ENCODE measurements around the gene MRS2. TPM values are rescaled to one million over a fixed set of nuclear protein-coding genes. Genes with fewer than 3 reads are reported as not detected.
"Not testable (repeated sequence)": the region's sequence is repeated elsewhere in the genome, so short reads cannot be mapped to it uniquely, and the experiment has no call there.

Gene MRS2
- total and polyA plus RNA-seq, 4 experiments from 2014 or later: 19.0 to 27.1 (median 23.4) TPM

GRCh38 chr6:24381476-24382219, 21.1 kb upstream of the MRS2 start:
- H3K27me3 Mint-ChIP-seq: peaks cover 8 to 19% of the 10 kb centered on the region in 2 donors
- H3K36me3 Mint-ChIP-seq: no peaks in the 10 kb centered on the region
- H3K27ac Mint-ChIP-seq: peak overlapping the region in 1 of 7 donors; percentile 25
- H3K4me3 Mint-ChIP-seq: no peak overlapping the region
- H3K9me3 Mint-ChIP-seq: peaks cover 0 to 5% (median 0%) of the 10 kb centered on the region in 8 donors
- no peak overlapping the region for H3K4me3 ChIP-seq (ENCODE audit: low read length in 2 of 2)
- no peaks in the 10 kb centered on the region for H3K27me3 ChIP-seq (ENCODE audit: insufficient read depth, low read length)
- H3K36me3 ChIP-seq (ENCODE audit: insufficient read depth, low read length): no peaks in the 10 kb centered on the region
- H3K4me1 ChIP-seq (ENCODE audit: insufficient read depth, low read length): no peaks in the 10 kb centered on the region
- POLR2A ChIA-PET (ENCODE audit: partially characterized antibody): no interaction called here
- intact Hi-C loops (cut with micrococcal nuclease): no loop called here
- H3K4me1 Mint-ChIP-seq: peaks cover 0 to 1% (median 0%) of the 10 kb centered on the region in 4 donors
- CTCF ChIA-PET (ENCODE audit: partially characterized antibody): no interaction called here
- no peak overlapping the region for H3K27ac ChIP-seq (ENCODE audit: low read depth, low read length)
- no peaks in the 10 kb centered on the region for H3K9me3 ChIP-seq (ENCODE audit: control insufficient read depth in 1 of 2, low read length in 2 of 2)
- DNase-seq: no peak

GRCh38 chr6:24382220-24382540, 20.6 kb upstream of the MRS2 start:
- peaks cover 8 to 19% of the 10 kb centered on the region in 2 donors for H3K27me3 Mint-ChIP-seq
- CTCF ChIA-PET (ENCODE audit: partially characterized antibody): no interaction called here
- no peaks in the 10 kb centered on the region for H3K27me3 ChIP-seq (ENCODE audit: insufficient read depth, low read length)
- no peak overlapping the region for H3K4me3 Mint-ChIP-seq
- H3K4me1 Mint-ChIP-seq: peaks cover 0 to 1% (median 0%) of the 10 kb centered on the region in 4 donors
- no peaks in the 10 kb centered on the region for H3K36me3 ChIP-seq (ENCODE audit: insufficient read depth, low read length)
- no peaks in the 10 kb centered on the region for H3K4me1 ChIP-seq (ENCODE audit: insufficient read depth, low read length)
- H3K9me3 ChIP-seq (ENCODE audit: control insufficient read depth in 1 of 2, low read length in 2 of 2): no peaks in the 10 kb centered on the region
- H3K9me3 Mint-ChIP-seq: peaks cover 0 to 5% (median 0%) of the 10 kb centered on the region in 8 donors
- intact Hi-C loops (cut with micrococcal nuclease): no loop called here
- no peak for DNase-seq
- H3K27ac ChIP-seq (ENCODE audit: low read depth, low read length): no peak overlapping the region
- no peaks in the 10 kb centered on the region for H3K36me3 Mint-ChIP-seq
- no peak overlapping the region for H3K27ac Mint-ChIP-seq
- POLR2A ChIA-PET (ENCODE audit: partially characterized antibody): no interaction called here
- H3K4me3 ChIP-seq (ENCODE audit: low read length in 2 of 2): no peak overlapping the region

- H3K4me3 ChIP-seq (ENCODE audit: low read length in 2 of 2); POLR2A ChIA-PET (ENCODE audit: partially characterized antibody); CTCF ChIA-PET (ENCODE audit: partially characterized antibody); H3K36me3 Mint-ChIP-seq; H3K27ac ChIP-seq (ENCODE audit: low read depth, low read length); H3K27ac Mint-ChIP-seq; H3K9me3 Mint-ChIP-seq; DNase-seq; H3K9me3 ChIP-seq (ENCODE audit: control insufficient read depth in 1 of 2, low read length in 2 of 2); intact Hi-C loops (cut with micrococcal nuclease); H3K27me3 ChIP-seq (ENCODE audit: insufficient read depth, low read length); H3K36me3 ChIP-seq (ENCODE audit: insufficient read depth, low read length); H3K4me1 ChIP-seq (ENCODE audit: insufficient read depth, low read length); H3K4me1 Mint-ChIP-seq: not testable (repeated sequence)
- peak overlapping the region in 1 of 8 donors; percentile 41 for H3K4me3 Mint-ChIP-seq
- H3K27me3 Mint-ChIP-seq: peaks cover 10 to 20% of the 10 kb centered on the region in 2 donors
These were observed 19.7 kb upstream of the MRS2 start for GRCh38 chr6:24382891-24383494.

- H3K9me3 Mint-ChIP-seq; DNase-seq; CTCF ChIA-PET (ENCODE audit: partially characterized antibody); H3K4me1 Mint-ChIP-seq; H3K27ac ChIP-seq (ENCODE audit: low read depth, low read length); H3K36me3 Mint-ChIP-seq; H3K9me3 ChIP-seq (ENCODE audit: control insufficient read depth in 1 of 2, low read length in 2 of 2); H3K4me3 ChIP-seq (ENCODE audit: low read length in 2 of 2); H3K27ac Mint-ChIP-seq; H3K4me3 Mint-ChIP-seq; POLR2A ChIA-PET (ENCODE audit: partially characterized antibody); H3K36me3 ChIP-seq (ENCODE audit: insufficient read depth, low read length); H3K27me3 ChIP-seq (ENCODE audit: insufficient read depth, low read length); intact Hi-C loops (cut with micrococcal nuclease); H3K4me1 ChIP-seq (ENCODE audit: insufficient read depth, low read length): not testable (repeated sequence)
- H3K27me3 Mint-ChIP-seq: peaks cover 9 to 16% of the 10 kb centered on the region in 2 donors
These were observed 18.2 kb upstream of the MRS2 start for GRCh38 chr6:24384369-24385130.

- Histone ChIP-seq H3K4me3 (ENCODE audit: low read length in 2 of 2) (no peak overlapping the region), H3K27me3 (ENCODE audit: insufficient read depth, low read length) (no peaks in the 10 kb centered on the region), H3K9me3 (ENCODE audit: control insufficient read depth in 1 of 2, low read length in 2 of 2) (no peaks in the 10 kb centered on the region), H3K36me3 (ENCODE audit: insufficient read depth, low read length) (no peaks in the 10 kb centered on the region), H3K27ac (ENCODE audit: low read depth, low read length) (no peak overlapping the region), H3K4me1 (ENCODE audit: insufficient read depth, low read length) (no peaks in the 10 kb centered on the region)
- peaks cover 0 to 1% (median 0%) of the 10 kb centered on the region in 4 donors for H3K4me1 Mint-ChIP-seq
- POLR2A ChIA-PET (ENCODE audit: partially characterized antibody): no interaction called here
- intact Hi-C loops (cut with micrococcal nuclease): no loop called here
- CTCF ChIA-PET (ENCODE audit: partially characterized antibody): no interaction called here
- H3K9me3 Mint-ChIP-seq: peaks cover 0 to 5% (median 0%) of the 10 kb centered on the region in 8 donors
- no peak overlapping the region for H3K27ac Mint-ChIP-seq
- H3K27me3 Mint-ChIP-seq: peaks cover 9 to 16% of the 10 kb centered on the region in 2 donors
- DNase-seq: no peak
- H3K36me3 Mint-ChIP-seq: no peaks in the 10 kb centered on the region
- no peak overlapping the region for H3K4me3 Mint-ChIP-seq
These were observed 17.0 kb upstream of the MRS2 start for GRCh38 chr6:24385536-24386269.

GRCh38 chr6:24387818-24388217, 14.9 kb upstream of the MRS2 start:
- H3K27me3 ChIP-seq (ENCODE audit: insufficient read depth, low read length): no peaks in the 10 kb centered on the region
- no peak overlapping the region for H3K27ac ChIP-seq (ENCODE audit: low read depth, low read length)
- Mint-ChIP-seq H3K9me3 (peaks cover 0 to 3% (median 0%) of the 10 kb centered on the region in 8 donors), H3K4me3 (no peak overlapping the region), H3K27ac (no peak overlapping the region), H3K4me1 (peaks cover 0 to 1% (median 0%) of the 10 kb centered on the region in 4 donors), H3K27me3 (peaks cover 9 to 12% of the 10 kb centered on the region in 2 donors), H3K36me3 (no peaks in the 10 kb centered on the region)
- CTCF ChIA-PET (ENCODE audit: partially characterized antibody): no interaction called here
- intact Hi-C loops (cut with micrococcal nuclease): no loop called here
- no peak overlapping the region for H3K4me3 ChIP-seq (ENCODE audit: low read length in 2 of 2)
- no peaks in the 10 kb centered on the region for H3K9me3 ChIP-seq (ENCODE audit: control insufficient read depth in 1 of 2, low read length in 2 of 2)
- no peaks in the 10 kb centered on the region for H3K36me3 ChIP-seq (ENCODE audit: insufficient read depth, low read length)
- POLR2A ChIA-PET (ENCODE audit: partially characterized antibody): no interaction called here
- DNase-seq: no peak
- no peaks in the 10 kb centered on the region for H3K4me1 ChIP-seq (ENCODE audit: insufficient read depth, low read length)

- no peak for DNase-seq
- Mint-ChIP-seq H3K4me3 (no peak overlapping the region), H3K9me3 (peaks cover 0 to 3% (median 0%) of the 10 kb centered on the region in 8 donors), H3K36me3 (no peaks in the 10 kb centered on the region), H3K27ac (no peak overlapping the region), H3K27me3 (peaks cover 6 to 14% of the 10 kb centered on the region in 2 donors), H3K4me1 (peaks cover 0 to 1% (median 0%) of the 10 kb centered on the region in 4 donors)
- no peaks in the 10 kb centered on the region for H3K36me3 ChIP-seq (ENCODE audit: insufficient read depth, low read length)
- no peaks in the 10 kb centered on the region for H3K27me3 ChIP-seq (ENCODE audit: insufficient read depth, low read length)
- H3K4me1 ChIP-seq (ENCODE audit: insufficient read depth, low read length): no peaks in the 10 kb centered on the region
- no peak overlapping the region for H3K4me3 ChIP-seq (ENCODE audit: low read length in 2 of 2)
- intact Hi-C loops (cut with micrococcal nuclease): no loop called here
- no peaks in the 10 kb centered on the region for H3K9me3 ChIP-seq (ENCODE audit: control insufficient read depth in 1 of 2, low read length in 2 of 2)
- POLR2A ChIA-PET (ENCODE audit: partially characterized antibody): no interaction called here
- CTCF ChIA-PET (ENCODE audit: partially characterized antibody): no interaction called here
- no peak overlapping the region for H3K27ac ChIP-seq (ENCODE audit: low read depth, low read length)
These were observed 11.5 kb upstream of the MRS2 start for GRCh38 chr6:24391208-24391607.
